Fibroblast of peridontal ligament (primary cell): ENCODE results near the gene SOCS6.
"Not testable (repeated sequence)": the region's sequence is repeated elsewhere in the genome, so short reads cannot be mapped to it uniquely, and the experiment has no call there.

Source experiments
- DNase-seq: peaks from one replicate; pipeline ENCODE4 v3.0.0-alpha.2; 2010; ENCODE audit errors: extremely low read depth

Gene SOCS6

GRCh38 chr18:70288851-70289328 lies at the start of gene SOCS6:
Gene SOCS6 (plus strand): TSS chr18:70289045. CDS start chr18:70324669, 35,624 bp downstream.
- peak; percentile 46 for DNase-seq

GRCh38 chr18:70243131-70243929 lies 45.5 kb upstream of the SOCS6 start:
- DNase-seq, result no peak

- no peak for DNase-seq
Measured at GRCh38 chr18:70246061-70246466, 42.8 kb upstream of the SOCS6 start.

GRCh38 chr18:70249118-70249517 lies 39.7 kb upstream of the SOCS6 start:
- peak; percentile 48 for DNase-seq

GRCh38 chr18:70249861-70250260 lies 39.0 kb upstream of the SOCS6 start:
- not testable (repeated sequence) for DNase-seq

GRCh38 chr18:70250781-70251180 lies 38.1 kb upstream of the SOCS6 start:
- DNase-seq, result no peak

GRCh38 chr18:70256184-70256583 lies 32.7 kb upstream of the SOCS6 start:
- DNase-seq, result no peak

GRCh38 chr18:70256994-70257393 lies 31.9 kb upstream of the SOCS6 start:
- DNase-seq, result no peak

GRCh38 chr18:70258243-70258642 lies 30.6 kb upstream of the SOCS6 start:
- DNase-seq, result no peak

- DNase-seq, result no peak
Measured at GRCh38 chr18:70260683-70261082, 28.2 kb upstream of the SOCS6 start.

GRCh38 chr18:70261141-70261788 lies 27.6 kb upstream of the SOCS6 start:
- no peak for DNase-seq

- DNase-seq, result no peak
Measured at GRCh38 chr18:70263336-70263735, 25.5 kb upstream of the SOCS6 start.

- no peak for DNase-seq
Measured at GRCh38 chr18:70271742-70272141, 17.1 kb upstream of the SOCS6 start.

GRCh38 chr18:70273021-70273420 lies 15.8 kb upstream of the SOCS6 start:
- no peak for DNase-seq

- DNase-seq, result no peak
Measured at GRCh38 chr18:70276416-70277191, 12.2 kb upstream of the SOCS6 start.

GRCh38 chr18:70279470-70279869 lies 9.4 kb upstream of the SOCS6 start:
- no peak for DNase-seq

- DNase-seq, result no peak
Measured at GRCh38 chr18:70280007-70280925, 8.6 kb upstream of the SOCS6 start.

- no peak for DNase-seq
Measured at GRCh38 chr18:70284976-70285620, 3.7 kb upstream of the SOCS6 start.

GRCh38 chr18:70287731-70288130 lies 1.1 kb upstream of the SOCS6 start:
- no peak for DNase-seq

GRCh38 chr18:70288171-70288850 lies 534 bp upstream of the SOCS6 start:
- DNase-seq, result peak; percentile 43
